Tibial nerve (tissue), 3 donors: ENCODE results near the gene BCL2L11.

Source experiments
- POLR2A ChIP-seq, 2 donors: fragments of 450-650 bp; IDR thresholded peaks; one replicate each; pipeline ENCODE4 v1.6.1; 2017; ENCODE audit warnings: antibody characterized with exemption in 2 of 2, mild to moderate bottlenecking in 2 of 2, moderate library complexity in 2 of 2
- TF ChIP-seq, protein P1 (sequence below), 5 experiments: fragments of 200-600 bp in 3 of 5; fragments of 450-650 bp in 2 of 5; sonication (generic) in 3 of 5; IDR thresholded peaks; one replicate each; pipeline ENCODE4 v1.5.1; 2016 to 2019; ENCODE audit warnings: antibody characterized with exemption in 5 of 5, mild to moderate bottlenecking in 3 of 5, moderate library complexity in 2 of 5

DNA sequence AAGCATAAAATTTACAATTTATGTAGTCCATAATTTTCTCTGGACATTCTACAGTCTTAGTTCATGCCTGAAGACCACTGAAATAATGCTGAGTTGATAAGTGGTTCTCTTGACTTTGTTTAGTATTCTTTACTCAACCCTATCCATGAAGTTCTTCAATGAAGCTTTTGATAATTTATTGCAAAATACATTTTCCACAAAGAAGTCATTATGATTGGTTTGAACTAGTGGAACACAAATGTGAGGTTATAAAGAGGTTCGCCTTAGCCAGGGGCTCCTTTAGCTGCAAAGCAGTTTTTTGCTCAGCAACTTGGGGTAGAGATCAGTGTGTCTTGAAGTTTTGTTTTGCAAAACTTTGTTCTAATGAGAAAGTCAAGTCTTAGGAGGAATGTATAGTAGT lies 5.9 kb downstream of the BCL2L11 start:
- no peak for TF ChIP-seq POLR2A (IDR thresholded peaks at IDR 0.05)
- TF ChIP-seq, protein P1, sequence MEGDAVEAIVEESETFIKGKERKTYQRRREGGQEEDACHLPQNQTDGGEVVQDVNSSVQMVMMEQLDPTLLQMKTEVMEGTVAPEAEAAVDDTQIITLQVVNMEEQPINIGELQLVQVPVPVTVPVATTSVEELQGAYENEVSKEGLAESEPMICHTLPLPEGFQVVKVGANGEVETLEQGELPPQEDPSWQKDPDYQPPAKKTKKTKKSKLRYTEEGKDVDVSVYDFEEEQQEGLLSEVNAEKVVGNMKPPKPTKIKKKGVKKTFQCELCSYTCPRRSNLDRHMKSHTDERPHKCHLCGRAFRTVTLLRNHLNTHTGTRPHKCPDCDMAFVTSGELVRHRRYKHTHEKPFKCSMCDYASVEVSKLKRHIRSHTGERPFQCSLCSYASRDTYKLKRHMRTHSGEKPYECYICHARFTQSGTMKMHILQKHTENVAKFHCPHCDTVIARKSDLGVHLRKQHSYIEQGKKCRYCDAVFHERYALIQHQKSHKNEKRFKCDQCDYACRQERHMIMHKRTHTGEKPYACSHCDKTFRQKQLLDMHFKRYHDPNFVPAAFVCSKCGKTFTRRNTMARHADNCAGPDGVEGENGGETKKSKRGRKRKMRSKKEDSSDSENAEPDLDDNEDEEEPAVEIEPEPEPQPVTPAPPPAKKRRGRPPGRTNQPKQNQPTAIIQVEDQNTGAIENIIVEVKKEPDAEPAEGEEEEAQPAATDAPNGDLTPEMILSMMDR (IDR thresholded peaks at IDR 0.05), result no peak
